ENCODE measurements around the gene MEP1B. TPM values are rescaled to one million over a fixed set of nuclear protein-coding genes. Genes with fewer than 3 reads are reported as not detected.
"Not testable (repeated sequence)": the region's sequence is repeated elsewhere in the genome, so short reads cannot be mapped to it uniquely, and the experiment has no call there.

Gene MEP1B
- not detected in 2 replicates for total RNA-seq (2014; rRNA removed)
- not detected for polyA plus RNA-seq (2012)

DNA sequence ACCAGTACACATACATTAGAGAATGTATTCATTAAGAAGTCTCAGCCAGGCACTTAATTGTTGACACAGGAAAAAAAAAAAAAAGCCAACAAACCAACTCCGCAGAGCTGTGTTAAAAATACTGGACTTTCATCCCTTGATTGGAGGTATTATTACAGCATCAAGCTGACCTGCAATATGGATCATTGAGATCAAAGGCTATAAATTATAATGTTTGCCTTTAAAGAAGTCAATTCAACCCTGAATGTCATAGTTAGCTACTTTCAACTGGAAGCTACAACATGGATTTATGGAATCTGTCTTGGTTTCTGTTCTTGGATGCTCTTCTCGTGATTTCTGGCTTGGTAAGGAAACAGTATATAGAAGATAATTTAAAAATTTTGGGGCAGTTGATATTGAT is at the start of gene MEP1B:
MEP1B (plus strand) TSS at position 250 of the 400 bp plus-strand sequence; CDS start at position 282, 32 bp downstream.
- no peak for DNase-seq (ENCODE audit: low read depth)

- DNase-seq (ENCODE audit: low read depth): no peak
Measured at GRCh38 chr18:32148185-32148870, 41.5 kb upstream of the MEP1B start.

DNA sequence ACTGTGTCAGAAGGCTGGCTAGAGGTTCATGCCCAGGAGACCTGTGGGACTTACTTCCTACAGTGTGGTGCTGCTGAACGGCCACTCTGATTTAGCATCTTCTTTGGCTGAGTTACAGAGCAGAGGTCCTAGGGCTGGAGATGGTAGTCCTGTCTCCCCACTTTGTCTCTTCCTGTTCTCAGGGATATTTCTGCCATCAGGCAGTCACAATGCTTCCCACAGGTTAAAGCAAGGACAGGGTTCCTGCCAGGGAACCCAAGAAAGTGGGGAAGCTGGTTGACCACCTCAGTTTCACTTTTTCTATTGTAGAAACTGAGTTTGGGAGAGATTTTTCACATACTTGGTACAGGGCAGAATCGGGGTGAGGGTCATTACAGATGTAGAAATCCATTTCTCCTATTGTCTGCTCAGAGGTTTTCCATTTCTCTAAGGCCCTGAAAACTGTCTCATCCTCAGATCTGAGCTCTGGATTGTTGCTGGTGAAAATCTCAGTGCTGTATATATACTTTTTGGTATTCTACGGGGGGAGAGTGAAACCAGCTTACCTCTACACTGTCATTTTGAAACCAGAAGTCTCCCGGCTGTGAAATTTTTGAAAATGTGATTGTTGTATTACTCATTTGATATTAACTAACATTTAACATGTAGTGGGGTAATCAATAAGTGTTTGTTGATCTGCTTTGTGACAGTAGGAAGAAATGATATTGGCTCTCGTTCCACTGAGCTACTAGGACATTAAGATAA is 37.0 kb upstream of the MEP1B start:
- no peak for DNase-seq (ENCODE audit: low read depth)

GRCh38 chr18:32156855-32157254 is 33.0 kb upstream of the MEP1B start:
- DNase-seq (ENCODE audit: low read depth): no peak

DNA sequence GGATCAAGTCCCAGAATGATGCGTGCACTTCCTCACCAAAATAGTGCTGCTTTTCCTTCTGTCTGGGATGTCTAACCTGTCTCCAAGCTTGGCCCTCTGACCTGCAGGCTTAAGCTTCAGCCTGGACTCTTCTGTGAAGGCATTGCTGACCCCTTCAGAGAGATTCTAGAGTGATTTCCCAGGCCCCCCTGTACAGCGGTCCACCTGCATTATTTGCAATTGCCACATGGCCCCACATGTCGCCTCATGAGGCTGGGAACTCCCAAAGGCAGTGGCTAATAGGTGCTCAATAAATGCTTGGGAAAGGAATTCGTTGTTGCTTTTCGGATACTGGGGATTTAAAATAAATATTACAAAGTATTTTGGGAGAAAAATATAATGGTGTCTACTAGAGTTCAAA is 32.3 kb upstream of the MEP1B start:
- no peak for DNase-seq (ENCODE audit: low read depth)

DNA sequence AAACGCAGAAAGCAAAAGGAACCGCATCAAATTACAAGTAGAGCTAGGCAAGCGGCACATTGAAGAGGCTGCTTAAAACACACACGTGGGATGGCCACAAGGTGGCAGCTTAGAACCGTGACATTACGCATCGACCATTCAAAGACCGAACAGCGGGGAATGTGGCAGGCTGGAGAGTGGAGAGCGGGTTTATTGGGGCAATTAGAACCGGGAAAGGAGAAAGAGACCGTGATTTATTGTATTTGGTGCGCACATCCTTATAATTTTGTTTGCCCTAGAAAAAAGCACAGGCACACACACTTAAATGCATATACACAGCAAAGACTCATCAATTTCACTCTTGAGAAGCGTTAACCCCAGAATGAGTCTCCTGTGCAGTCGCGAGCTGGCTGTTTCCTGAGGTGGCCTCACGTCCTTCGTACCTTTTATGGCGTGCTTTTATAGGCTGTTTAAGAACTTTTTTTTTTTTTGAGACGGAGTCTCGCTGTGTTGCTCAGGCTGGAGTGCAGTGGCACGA is 31.7 kb upstream of the MEP1B start:
- DNase-seq (ENCODE audit: low read depth): peak; percentile 84

DNA sequence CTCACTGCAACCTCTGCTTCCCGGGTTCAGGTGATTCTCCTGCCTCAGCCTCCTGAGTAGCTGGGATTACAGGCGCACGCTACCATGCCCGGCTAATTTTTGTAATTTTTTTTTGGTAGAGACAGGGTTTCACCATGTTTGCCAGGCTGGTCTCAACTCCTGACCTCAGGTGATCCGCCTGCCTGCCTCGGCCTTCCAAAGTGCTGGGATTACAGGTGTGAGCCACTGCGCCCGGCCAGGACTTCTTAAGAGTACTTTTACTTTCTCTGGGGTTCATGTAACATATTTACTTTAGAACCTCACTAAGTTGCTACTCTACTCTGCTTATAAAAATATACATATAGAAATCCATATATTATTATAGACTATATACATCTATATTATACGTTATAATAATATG is 31.2 kb upstream of the MEP1B start:
- not testable (repeated sequence) for DNase-seq (ENCODE audit: low read depth)

- no peak for DNase-seq (ENCODE audit: low read depth)
Measured at GRCh38 chr18:32160547-32160946, 29.3 kb upstream of the MEP1B start.

DNA sequence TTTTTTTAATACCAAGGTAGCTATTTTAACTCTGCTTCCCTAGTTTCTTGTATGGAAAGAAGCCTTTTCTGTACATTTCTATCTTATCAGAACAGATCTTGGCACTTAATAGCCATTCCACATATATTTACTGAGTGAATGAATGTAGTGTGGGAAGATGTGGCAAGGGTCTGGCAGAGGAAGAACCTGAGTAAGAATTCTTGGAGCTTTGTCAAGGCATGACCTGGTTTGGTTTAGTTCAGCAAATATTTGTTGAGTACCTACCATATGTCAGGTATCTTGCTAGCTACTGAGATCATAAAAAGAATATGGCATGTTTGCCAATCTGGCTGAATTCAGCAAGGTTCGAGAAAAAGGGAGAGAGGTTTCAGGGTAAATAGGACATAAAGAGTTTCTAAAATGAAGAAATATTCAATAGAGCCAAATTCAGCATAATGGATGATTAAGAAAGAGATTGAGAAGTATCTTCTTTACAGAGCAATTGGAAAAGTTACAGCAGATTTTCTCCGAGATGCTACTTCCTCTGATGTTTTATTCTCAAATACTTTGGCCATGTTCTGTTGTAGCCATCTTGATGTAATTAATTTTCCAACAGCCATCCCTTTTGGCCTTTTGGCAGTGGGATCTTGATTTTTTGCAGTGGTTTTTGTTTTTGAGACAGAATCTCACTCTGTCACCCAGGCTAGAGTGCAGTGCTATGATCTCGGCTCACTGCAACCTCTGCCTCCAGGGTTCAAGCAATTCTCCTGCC is 21.7 kb upstream of the MEP1B start:
- DNase-seq (ENCODE audit: low read depth): no peak

DNA sequence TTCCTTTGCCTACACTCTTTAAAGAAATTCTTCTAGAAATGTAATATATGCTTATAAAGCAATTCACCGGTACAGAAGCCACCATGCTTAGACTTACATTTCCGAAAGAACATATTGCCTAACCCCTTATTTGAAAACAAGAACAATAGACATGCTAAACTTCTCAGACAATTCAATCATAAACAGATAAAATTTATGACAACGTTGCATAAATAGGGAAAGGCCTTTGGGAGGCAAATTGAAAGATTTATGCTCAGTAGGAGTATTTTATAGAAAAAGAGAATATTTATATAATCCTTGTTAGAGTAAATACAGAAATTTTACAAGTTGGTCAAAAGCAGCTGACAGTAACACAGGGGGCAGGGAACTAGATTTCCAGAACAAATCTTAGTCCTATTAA is 16.2 kb upstream of the MEP1B start:
- DNase-seq (ENCODE audit: low read depth): no peak

- DNase-seq (ENCODE audit: low read depth): no peak
Measured at GRCh38 chr18:32174719-32175118, 15.1 kb upstream of the MEP1B start.

DNA sequence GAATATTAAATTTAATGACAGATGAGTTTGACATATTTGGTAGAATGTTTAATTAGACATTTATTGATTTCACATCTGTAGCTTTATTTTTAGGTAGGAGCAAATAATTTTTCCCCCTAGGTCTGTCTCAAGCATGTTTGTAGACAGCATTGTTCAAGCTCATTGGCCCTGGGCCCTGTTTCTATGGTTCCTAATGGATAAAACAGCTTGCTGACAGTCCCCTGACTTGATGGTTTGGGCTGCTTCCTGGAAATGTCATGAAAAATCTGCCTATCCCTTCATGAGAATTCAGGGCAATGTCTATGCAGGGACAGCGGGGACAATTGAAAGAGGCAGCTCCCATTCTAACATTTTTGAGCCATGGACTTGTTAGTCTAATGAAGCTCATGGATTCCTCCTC is 14.6 kb upstream of the MEP1B start:
- DNase-seq (ENCODE audit: low read depth): no peak

DNA sequence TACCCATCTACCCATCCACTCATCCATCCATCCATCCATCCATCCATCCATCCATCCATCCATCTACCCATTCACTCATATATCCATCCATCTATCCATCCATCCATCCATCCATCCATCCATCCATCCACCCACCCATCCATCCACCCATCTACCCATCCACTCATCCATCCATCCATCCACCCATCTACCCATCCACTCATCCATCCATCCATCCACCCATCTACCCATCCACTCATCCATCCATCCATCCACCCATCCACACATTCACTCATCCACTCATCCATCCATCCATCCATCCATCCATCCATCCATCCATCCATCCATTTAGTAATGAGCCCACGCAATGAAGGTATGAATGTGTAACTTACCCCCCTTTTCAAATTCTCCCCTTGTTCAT is 13.1 kb upstream of the MEP1B start:
- DNase-seq (ENCODE audit: low read depth): not testable (repeated sequence)

- peak; percentile 55 for DNase-seq (ENCODE audit: low read depth)
Measured at GRCh38 chr18:32177530-32177929, 12.3 kb upstream of the MEP1B start.

DNA sequence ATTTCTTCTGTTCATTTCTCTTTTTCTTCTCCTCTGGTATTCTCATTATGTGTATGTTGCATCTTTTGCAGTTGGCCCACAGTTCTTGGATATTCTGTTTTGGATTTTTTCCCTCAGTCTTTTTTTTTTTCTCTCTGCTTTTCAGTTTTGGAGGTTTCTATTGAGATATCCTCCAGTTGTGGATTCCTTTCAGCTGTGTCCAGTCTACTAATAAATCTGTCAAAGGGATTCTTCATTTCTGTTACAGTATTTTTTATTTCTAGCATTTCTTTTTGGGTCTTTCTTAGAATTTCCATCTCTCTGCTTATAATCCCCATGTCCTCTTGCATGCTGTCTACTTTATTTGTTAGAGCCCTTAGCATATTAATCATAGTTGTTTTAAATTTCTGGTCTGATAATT is 6.3 kb upstream of the MEP1B start:
- DNase-seq (ENCODE audit: low read depth): no peak

DNA sequence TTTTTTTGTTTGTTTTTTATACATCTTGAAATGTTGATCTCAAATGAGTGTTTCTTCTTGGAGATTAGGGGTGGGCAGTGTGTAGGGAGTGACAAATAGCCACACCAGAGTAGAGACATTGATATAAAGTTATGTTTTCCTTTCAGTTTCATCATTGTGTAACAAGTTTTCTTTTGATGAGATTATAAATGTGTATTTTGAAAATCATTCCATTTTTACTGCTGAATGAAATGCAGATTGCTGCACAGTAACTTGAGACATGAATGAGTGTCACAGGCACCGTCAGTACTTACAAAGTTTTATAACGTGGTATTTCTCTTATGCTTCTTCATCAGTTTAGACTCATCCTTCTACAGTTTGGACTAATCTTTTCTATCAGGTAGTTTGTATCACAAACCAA is 370 bp downstream of the MEP1B start:
- no peak for DNase-seq (ENCODE audit: low read depth)

GRCh38 chr18:32195881-32196815 is 6.3 kb downstream of the MEP1B start:
- no peak for DNase-seq (ENCODE audit: low read depth)

GRCh38 chr18:32200766-32201165 is 10.9 kb downstream of the MEP1B start:
- DNase-seq (ENCODE audit: low read depth): no peak

- DNase-seq (ENCODE audit: low read depth): no peak
Measured at GRCh38 chr18:32201948-32202672, 12.3 kb downstream of the MEP1B start.

- no peak for DNase-seq (ENCODE audit: low read depth)
Measured at GRCh38 chr18:32208023-32208422, 18.2 kb downstream of the MEP1B start.

Measured in LHCN-M2 (cell line).